ENCODE measurements around the gene KCNC1.

Gene KCNC1

DNA sequence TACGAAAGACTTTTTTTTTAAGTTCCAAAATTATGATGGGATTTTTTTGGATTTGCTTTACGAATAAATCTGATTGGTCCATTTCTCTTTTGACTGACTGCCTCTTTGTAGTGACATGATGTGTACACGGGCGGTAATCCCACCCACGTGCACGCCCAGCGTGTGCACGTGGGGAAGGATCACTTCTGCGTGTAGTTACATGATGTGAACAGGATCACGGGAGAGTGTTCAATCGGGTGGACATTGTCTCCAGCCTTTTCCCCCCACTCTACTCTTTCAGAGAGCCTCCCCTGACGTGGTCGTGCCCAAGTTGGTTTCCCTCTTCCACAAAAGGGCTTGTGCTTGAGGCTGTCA is 43.1 kb downstream of the KCNC1 start:
- no peaks in the 10 kb centered on the region for H3K36me3 ChIP-seq (ENCODE audit: control insufficient read depth, insufficient read depth, low read length)
- no peaks in the 10 kb centered on the region for H3K9me3 ChIP-seq (ENCODE audit: control insufficient read depth, insufficient read depth, low read depth, low read length)
- H3K27me3 ChIP-seq (ENCODE audit: control insufficient read depth, insufficient read depth, low read length), result no peaks in the 10 kb centered on the region; the same call in 1 of the 2 replicates
- H3K4me1 ChIP-seq (ENCODE audit: control insufficient read depth, insufficient read depth, low read length), result no peaks in the 10 kb centered on the region
- H3K27ac ChIP-seq (ENCODE audit: low read depth, low read length), result no peak overlapping the region
- no peak overlapping the region for H3K9ac ChIP-seq (ENCODE audit: low read length)
- no peak overlapping the region for H3K4me3 ChIP-seq (ENCODE audit: low read depth, low read length)

DNA sequence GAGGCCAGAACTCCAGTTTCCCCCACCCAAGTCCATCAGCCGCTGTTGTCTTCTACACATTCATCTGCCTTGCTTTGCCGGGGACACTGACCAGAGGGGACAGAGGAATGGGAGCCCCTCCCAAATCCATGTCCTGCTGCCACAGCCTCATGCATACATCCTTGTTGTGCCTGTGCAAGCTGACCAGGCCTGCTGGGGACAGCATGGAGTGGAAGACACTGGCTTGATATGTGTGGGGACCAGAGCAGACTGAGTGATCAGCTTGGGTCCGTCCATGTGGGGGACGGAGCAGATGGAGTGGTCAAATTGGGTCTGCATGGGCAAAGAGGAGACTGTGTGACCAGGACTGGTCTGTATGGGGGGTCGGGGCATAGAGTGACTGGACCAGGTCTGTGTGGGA is 43.8 kb downstream of the KCNC1 start:
- Histone ChIP-seq H3K9ac (ENCODE audit: low read length) (no peak overlapping the region), H3K36me3 (ENCODE audit: control insufficient read depth, insufficient read depth, low read length) (no peaks in the 10 kb centered on the region), H3K4me1 (ENCODE audit: control insufficient read depth, insufficient read depth, low read length) (no peaks in the 10 kb centered on the region), H3K27me3 (ENCODE audit: control insufficient read depth, insufficient read depth, low read length) (no peaks in the 10 kb centered on the region; the same call in 1 of the 2 replicates), H3K27ac (ENCODE audit: low read depth, low read length) (no peak overlapping the region), H3K4me3 (ENCODE audit: low read depth, low read length) (no peak overlapping the region), H3K9me3 (ENCODE audit: control insufficient read depth, insufficient read depth, low read depth, low read length) (no peaks in the 10 kb centered on the region)

DNA sequence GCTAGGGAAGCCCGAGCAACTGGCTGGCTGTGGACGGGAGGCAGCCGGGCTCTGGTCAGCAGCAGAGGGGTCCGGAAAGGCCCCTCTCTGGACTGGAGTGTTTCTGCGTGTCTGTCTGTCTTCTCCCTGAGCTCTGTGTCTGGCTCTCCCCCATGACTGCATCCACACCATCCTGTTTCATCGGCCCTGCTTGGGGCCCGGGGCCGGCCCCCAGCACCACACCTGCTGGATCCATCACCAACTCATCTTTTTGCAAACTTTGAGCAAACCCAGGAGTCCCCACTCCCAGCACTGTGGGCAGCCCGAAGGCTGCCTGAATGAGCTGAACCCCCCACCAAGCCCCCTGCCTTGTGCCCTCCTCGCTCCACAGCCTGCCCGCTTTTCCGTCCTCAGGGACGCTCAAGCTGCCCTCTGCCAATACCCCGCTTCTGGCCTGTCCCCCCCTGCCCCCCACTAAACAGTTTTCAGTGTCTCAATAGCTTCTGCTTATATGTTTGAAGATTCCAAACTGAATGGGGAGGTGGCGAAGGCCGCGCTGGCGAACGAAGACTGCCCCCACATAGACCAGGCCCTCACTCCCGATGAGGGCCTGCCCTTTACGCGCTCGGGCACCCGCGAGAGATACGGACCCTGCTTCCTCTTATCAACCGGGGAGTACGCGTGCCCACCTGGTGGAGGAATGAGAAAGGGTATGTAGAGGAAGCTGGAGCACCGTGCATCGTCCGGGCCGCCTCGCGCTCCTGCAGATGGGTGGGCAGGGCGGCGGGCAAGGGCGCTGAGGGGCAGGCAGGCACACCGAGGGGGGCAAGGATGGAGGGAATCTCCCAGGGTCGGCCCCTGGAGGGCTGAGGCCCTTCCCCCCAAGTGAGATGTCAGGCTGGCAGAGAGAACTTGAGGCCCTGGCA is 44.6 kb downstream of the KCNC1 start:
- H3K9ac ChIP-seq (ENCODE audit: low read length), result no peak overlapping the region
- no peaks in the 10 kb centered on the region for H3K4me1 ChIP-seq (ENCODE audit: control insufficient read depth, insufficient read depth, low read length)
- H3K27me3 ChIP-seq (ENCODE audit: control insufficient read depth, insufficient read depth, low read length), result no peaks in the 10 kb centered on the region; the same call in 1 of the 2 replicates
- H3K4me3 ChIP-seq (ENCODE audit: low read depth, low read length), result no peak overlapping the region
- H3K36me3 ChIP-seq (ENCODE audit: control insufficient read depth, insufficient read depth, low read length), result no peaks in the 10 kb centered on the region
- no peaks in the 10 kb centered on the region for H3K9me3 ChIP-seq (ENCODE audit: control insufficient read depth, insufficient read depth, low read depth, low read length)
- no peak overlapping the region for H3K27ac ChIP-seq (ENCODE audit: low read depth, low read length)

DNA sequence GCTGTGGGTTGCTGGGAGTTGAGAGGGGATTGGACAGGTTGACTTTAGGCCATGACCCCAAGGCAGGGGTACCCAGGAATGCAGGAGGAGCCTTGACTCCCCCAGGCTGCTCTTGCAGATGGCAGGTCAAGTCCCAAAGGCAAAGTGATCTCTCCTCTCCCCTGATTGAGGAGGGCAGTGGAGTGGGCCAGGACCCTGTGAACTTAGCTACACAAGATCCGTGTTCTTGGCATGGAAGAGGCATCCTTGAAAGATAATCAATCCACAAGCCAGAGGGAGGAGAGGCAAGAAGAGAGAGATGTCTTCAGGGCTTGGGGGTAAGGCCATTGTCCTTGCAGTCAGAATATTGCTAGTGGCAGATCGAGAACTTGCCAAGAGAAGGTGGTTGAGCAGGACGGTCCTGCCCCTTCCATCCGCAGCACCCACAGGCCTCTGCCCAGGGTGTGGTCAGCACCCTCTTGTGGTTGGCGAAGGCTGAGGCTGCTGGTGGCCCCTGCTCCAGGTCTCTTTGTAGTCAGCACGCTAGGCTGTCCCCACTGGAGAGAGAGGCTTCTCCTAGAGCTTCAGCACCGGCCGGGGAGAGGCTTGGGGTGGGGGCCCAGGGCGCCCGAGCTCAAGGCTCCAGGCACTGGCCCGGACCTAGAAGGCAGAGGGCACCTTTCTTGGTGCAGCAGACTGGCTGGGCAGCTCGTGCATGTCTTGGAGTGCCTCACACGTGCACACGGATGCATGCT is 45.4 kb downstream of the KCNC1 start:
- H3K4me1 ChIP-seq (ENCODE audit: control insufficient read depth, insufficient read depth, low read length), result no peaks in the 10 kb centered on the region
- H3K4me3 ChIP-seq (ENCODE audit: low read depth, low read length), result no peak overlapping the region
- no peaks in the 10 kb centered on the region for H3K9me3 ChIP-seq (ENCODE audit: control insufficient read depth, insufficient read depth, low read depth, low read length)
- H3K36me3 ChIP-seq (ENCODE audit: control insufficient read depth, insufficient read depth, low read length), result no peaks in the 10 kb centered on the region
- no peaks in the 10 kb centered on the region; the same call in 1 of the 2 replicates for H3K27me3 ChIP-seq (ENCODE audit: control insufficient read depth, insufficient read depth, low read length)
- H3K9ac ChIP-seq (ENCODE audit: low read length), result no peak overlapping the region
- H3K27ac ChIP-seq (ENCODE audit: low read depth, low read length), result no peak overlapping the region

DNA sequence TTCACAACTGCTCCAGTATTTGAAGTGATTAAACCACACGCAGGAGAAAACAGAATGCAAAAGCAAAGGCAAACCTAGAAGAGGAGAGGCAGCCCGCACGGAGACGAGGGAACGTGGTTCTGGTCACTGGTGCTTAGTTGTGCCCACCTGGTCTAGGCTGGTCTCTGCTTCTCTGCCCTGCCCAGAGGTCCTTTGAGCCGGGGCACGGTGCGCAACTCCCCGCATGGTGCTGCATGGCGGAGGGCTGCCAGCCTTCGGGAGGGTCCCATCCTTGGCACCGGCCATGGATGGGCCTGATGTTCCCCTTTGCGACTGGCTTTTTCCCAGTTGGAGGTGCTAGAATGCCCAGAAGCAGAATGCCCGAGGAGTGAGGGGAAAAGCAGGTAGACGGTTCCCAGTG is 46.1 kb downstream of the KCNC1 start:
- H3K9me3 ChIP-seq (ENCODE audit: control insufficient read depth, insufficient read depth, low read depth, low read length), result no peaks in the 10 kb centered on the region
- no peaks in the 10 kb centered on the region for H3K36me3 ChIP-seq (ENCODE audit: control insufficient read depth, insufficient read depth, low read length)
- H3K27me3 ChIP-seq (ENCODE audit: control insufficient read depth, insufficient read depth, low read length), result no peaks in the 10 kb centered on the region; the same call in 1 of the 2 replicates
- H3K27ac ChIP-seq (ENCODE audit: low read depth, low read length), result no peak overlapping the region
- no peaks in the 10 kb centered on the region for H3K4me1 ChIP-seq (ENCODE audit: control insufficient read depth, insufficient read depth, low read length)
- no peak overlapping the region for H3K9ac ChIP-seq (ENCODE audit: low read length)
- H3K4me3 ChIP-seq (ENCODE audit: low read depth, low read length), result no peak overlapping the region

DNA sequence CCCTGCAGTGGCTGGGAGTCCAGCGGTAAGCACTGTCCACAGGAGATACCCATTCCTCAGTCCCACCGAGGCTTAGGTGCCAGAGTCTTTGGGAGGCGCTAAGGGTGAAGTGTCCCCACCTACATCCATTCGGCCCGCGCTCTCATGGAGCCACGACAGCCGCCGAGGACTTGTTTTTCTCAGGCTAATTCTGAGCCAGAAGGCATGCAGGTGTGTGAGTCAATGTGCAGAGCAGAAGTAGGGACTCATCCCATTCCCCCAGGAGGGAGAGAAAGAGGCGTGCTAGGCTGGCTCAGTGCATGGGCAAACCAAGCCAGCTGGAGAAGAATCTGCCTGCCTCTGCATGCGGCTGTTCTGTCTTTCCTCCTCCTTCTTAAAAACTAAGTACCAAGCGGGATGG is 46.6 kb downstream of the KCNC1 start:
- Histone ChIP-seq H3K27ac (ENCODE audit: low read depth, low read length) (no peak overlapping the region), H3K36me3 (ENCODE audit: control insufficient read depth, insufficient read depth, low read length) (no peaks in the 10 kb centered on the region), H3K27me3 (ENCODE audit: control insufficient read depth, insufficient read depth, low read length) (no peaks in the 10 kb centered on the region; the same call in 1 of the 2 replicates), H3K4me1 (ENCODE audit: control insufficient read depth, insufficient read depth, low read length) (no peaks in the 10 kb centered on the region), H3K4me3 (ENCODE audit: low read depth, low read length) (no peak overlapping the region), H3K9ac (ENCODE audit: low read length) (no peak overlapping the region), H3K9me3 (ENCODE audit: control insufficient read depth, insufficient read depth, low read depth, low read length) (no peaks in the 10 kb centered on the region)

DNA sequence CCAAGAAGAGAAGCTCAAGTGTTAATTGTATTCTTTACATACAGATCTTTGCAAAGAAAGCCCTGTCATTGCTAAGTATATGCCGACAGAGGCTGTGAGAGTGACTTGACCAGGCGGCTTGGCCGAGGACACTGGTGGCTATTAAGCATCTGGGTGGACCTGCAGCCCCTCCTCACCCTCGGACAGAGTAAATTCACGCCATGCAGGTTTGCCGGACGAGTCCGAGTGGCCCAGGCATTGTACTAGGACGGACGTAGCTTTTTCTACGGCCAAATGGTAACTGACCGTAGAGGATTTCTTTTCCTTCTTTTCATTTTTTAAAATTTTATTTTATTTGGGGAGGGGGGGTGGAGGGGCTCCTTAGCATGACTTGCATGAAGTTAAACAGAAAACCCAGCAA is 47.0 kb downstream of the KCNC1 start:
- H3K36me3 ChIP-seq (ENCODE audit: control insufficient read depth, insufficient read depth, low read length), result no peaks in the 10 kb centered on the region
- H3K27ac ChIP-seq (ENCODE audit: low read depth, low read length), result no peak overlapping the region
- no peaks in the 10 kb centered on the region; the same call in 1 of the 2 replicates for H3K27me3 ChIP-seq (ENCODE audit: control insufficient read depth, insufficient read depth, low read length)
- H3K4me3 ChIP-seq (ENCODE audit: low read depth, low read length), result no peak overlapping the region
- H3K9me3 ChIP-seq (ENCODE audit: control insufficient read depth, insufficient read depth, low read depth, low read length), result no peaks in the 10 kb centered on the region
- no peaks in the 10 kb centered on the region for H3K4me1 ChIP-seq (ENCODE audit: control insufficient read depth, insufficient read depth, low read length)
- H3K9ac ChIP-seq (ENCODE audit: low read length), result no peak overlapping the region

DNA sequence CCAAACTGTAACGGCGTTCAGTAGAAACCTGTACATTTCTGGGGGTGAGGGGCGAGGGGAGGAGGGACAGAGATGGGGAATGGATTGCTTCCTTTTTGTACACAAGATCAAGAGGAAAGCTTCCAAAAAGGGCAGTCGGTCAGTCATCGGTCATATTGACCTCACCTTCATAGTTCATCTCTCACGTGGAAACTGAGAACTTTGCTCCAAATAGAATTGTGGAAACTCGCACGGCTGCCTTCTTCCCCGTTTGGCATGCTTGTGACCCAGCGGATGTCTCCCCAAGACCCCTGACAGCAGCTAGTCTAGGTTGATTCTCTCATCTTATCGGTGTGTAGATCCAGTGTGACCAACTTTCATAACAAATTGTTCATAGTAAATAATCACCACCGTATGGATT is 47.6 kb downstream of the KCNC1 start:
- Histone ChIP-seq H3K27ac (ENCODE audit: low read depth, low read length) (no peak overlapping the region), H3K9ac (ENCODE audit: low read length) (no peak overlapping the region), H3K27me3 (ENCODE audit: control insufficient read depth, insufficient read depth, low read length) (no peaks in the 10 kb centered on the region; the same call in 1 of the 2 replicates), H3K4me1 (ENCODE audit: control insufficient read depth, insufficient read depth, low read length) (no peaks in the 10 kb centered on the region), H3K36me3 (ENCODE audit: control insufficient read depth, insufficient read depth, low read length) (no peaks in the 10 kb centered on the region), H3K4me3 (ENCODE audit: low read depth, low read length) (no peak overlapping the region), H3K9me3 (ENCODE audit: control insufficient read depth, insufficient read depth, low read depth, low read length) (no peaks in the 10 kb centered on the region)

DNA sequence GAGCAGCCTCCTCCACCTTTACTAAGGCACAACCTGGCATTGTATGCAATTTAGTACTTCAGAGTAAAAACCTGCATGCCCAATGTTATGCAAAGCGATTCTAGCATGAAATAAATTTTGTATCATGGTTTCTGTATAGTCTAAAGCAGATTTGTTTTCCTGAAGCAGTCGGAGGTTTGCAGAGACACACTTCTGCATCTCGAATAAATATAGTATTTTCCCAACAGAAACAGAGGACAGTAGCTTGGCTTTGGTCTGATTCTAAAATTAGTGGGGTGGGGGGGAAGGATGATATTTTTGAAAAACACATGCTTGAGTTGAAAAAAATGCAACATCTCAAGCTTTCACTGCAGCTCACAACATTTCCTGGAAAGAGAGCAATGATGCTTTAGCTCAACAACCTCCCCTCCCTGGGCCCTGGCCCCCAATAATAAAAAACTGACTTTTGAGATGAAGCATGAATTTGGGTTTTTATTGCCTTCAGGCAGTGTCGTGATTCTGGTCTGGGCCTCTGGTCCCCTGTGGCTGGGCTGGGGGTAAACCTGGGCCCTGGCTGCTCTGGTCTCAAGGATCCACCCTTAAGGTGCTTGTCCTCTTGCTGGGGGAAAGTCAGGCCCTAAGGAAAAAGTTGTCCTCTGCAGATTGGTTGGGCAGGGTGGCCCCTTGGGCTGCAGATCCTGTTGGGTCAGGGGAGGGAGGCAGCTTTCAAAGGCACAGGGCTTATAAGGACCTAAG is 48.2 kb downstream of the KCNC1 start:
- H3K27me3 ChIP-seq (ENCODE audit: control insufficient read depth, insufficient read depth, low read length), result no peaks in the 10 kb centered on the region; the same call in 1 of the 2 replicates
- no peaks in the 10 kb centered on the region for H3K36me3 ChIP-seq (ENCODE audit: control insufficient read depth, insufficient read depth, low read length)
- no peak overlapping the region for H3K9ac ChIP-seq (ENCODE audit: low read length)
- no peaks in the 10 kb centered on the region for H3K9me3 ChIP-seq (ENCODE audit: control insufficient read depth, insufficient read depth, low read depth, low read length)
- no peak overlapping the region for H3K27ac ChIP-seq (ENCODE audit: low read depth, low read length)
- H3K4me1 ChIP-seq (ENCODE audit: control insufficient read depth, insufficient read depth, low read length), result no peaks in the 10 kb centered on the region
- no peak overlapping the region for H3K4me3 ChIP-seq (ENCODE audit: low read depth, low read length)

DNA sequence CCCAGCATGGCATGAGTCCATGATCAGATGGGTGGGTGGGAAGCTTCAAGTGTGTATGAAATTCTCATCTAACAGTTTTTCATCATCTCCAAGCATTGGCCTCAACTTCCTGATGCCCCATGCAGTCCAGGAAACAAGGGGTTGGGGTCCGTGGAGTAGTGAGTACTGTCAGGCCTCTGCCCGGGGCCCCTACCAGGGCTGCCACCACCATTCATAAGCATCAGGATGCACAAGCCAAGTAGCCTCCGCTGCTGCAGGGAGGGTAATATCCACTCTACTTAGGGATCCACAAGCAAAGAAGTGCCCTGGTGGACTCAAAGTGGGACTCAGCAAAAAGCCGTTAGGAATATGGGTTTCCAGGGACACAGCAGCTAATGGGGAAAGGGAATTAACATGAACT is 49.3 kb downstream of the KCNC1 start:
- Histone ChIP-seq H3K4me3 (ENCODE audit: low read depth, low read length) (no peak overlapping the region), H3K9ac (ENCODE audit: low read length) (no peak overlapping the region), H3K4me1 (ENCODE audit: control insufficient read depth, insufficient read depth, low read length) (no peaks in the 10 kb centered on the region), H3K36me3 (ENCODE audit: control insufficient read depth, insufficient read depth, low read length) (no peaks in the 10 kb centered on the region), H3K27me3 (ENCODE audit: control insufficient read depth, insufficient read depth, low read length) (no peaks in the 10 kb centered on the region; the same call in 1 of the 2 replicates), H3K27ac (ENCODE audit: low read depth, low read length) (no peak overlapping the region), H3K9me3 (ENCODE audit: control insufficient read depth, insufficient read depth, low read depth, low read length) (no peaks in the 10 kb centered on the region)
